H1 (cell line): ENCODE measurements around the gene CDH12. TPM values are rescaled to one million over a fixed set of nuclear protein-coding genes. Genes with fewer than 3 reads are reported as not detected.

Source experiments
- CTCF ChIA-PET: fragments of 300-600 bp; sonication (Branson Sonifier 250); formaldehyde crosslinking; loops from one replicate; lab custom pipeline; 2021; ENCODE audit not compliant: partially characterized antibody; lab: Charles Lee
- POLR2A ChIA-PET: fragments of 300-600 bp; sonication (Branson Sonifier 250); formaldehyde crosslinking; loops from one replicate; lab custom pipeline; 2021; ENCODE audit warnings: inconsistent platforms; ENCODE audit not compliant: partially characterized antibody; lab: Charles Lee
- DNase-seq, 2 experiments: peaks; one replicate each; pipeline versions ENCODE4 v3.0.0 to v3.0.0-alpha.2; 2010 to 2022; ENCODE audit warnings: low spot score in 2 of 2, low read depth in 1 of 2, mixed read lengths in 1 of 2
- FAIRE-seq: peaks from 2 replicates; lab custom pipeline; 2011; peaks lifted over from hg19 to GRCh38; lab: Jason Lieb, UNC
- H2AFZ ChIP-seq: 2 replicates; pipeline ENCODE4 v1.8.1; 2012; ENCODE audit warnings: low read length, inconsistent platforms
- H2AK5ac ChIP-seq: 2 replicates; pipeline ENCODE4 v1.6.1; 2013; ENCODE audit warnings: low read depth, low read length
- H2BK120ac ChIP-seq: replicated peaks from 2 replicates; pipeline ENCODE3; 2013; ENCODE audit warnings: low read depth, low read length, inconsistent platforms
- H2BK12ac ChIP-seq: 2 replicates; pipeline ENCODE4 v1.6.1; 2013; ENCODE audit warnings: low read depth, low read length
- H2BK15ac ChIP-seq: 2 replicates; pipeline ENCODE4 v1.6.1; 2013; ENCODE audit warnings: low read length
- H2BK20ac ChIP-seq: 2 replicates; pipeline ENCODE4 v1.6.1; 2013; ENCODE audit warnings: low read length
- H2BK5ac ChIP-seq: 2 replicates; pipeline ENCODE4 v1.6.1; 2013; ENCODE audit warnings: low read depth, low read length
- H3K14ac ChIP-seq: 2 replicates; pipeline ENCODE4 v1.6.1; 2013; ENCODE audit warnings: inconsistent platforms; ENCODE audit not compliant: insufficient read length
- H3K18ac ChIP-seq: 2 replicates; pipeline ENCODE4 v1.6.1; 2013; ENCODE audit warnings: low read length; ENCODE audit errors: extremely low read depth
- H3K23ac ChIP-seq: 2 replicates; pipeline ENCODE4 v1.6.1; 2013; ENCODE audit warnings: inconsistent platforms; ENCODE audit not compliant: insufficient read length
- H3K23me2 ChIP-seq: 2 replicates; pipeline ENCODE4 v1.6.1; 2013; ENCODE audit warnings: low read depth, low read length
- H3K27ac ChIP-seq: 2 replicates; pipeline ENCODE4 v1.6.1; 2011; ENCODE audit warnings: low read depth, low read length, inconsistent platforms
- H3K27me3 ChIP-seq, 4 experiments: replicated peaks in 1 of 4; 1 replicate in 1 of 4; 2 replicates in 3 of 4; pipeline versions ENCODE4 v1.6.1 to v1.8.1; 2011 to 2013; ENCODE audit warnings: low read length in 3 of 4, mild to moderate bottlenecking in 3 of 4, inconsistent platforms in 2 of 4, mixed read lengths in 2 of 4, moderate library complexity in 1 of 4; ENCODE audit not compliant: control insufficient read depth in 3 of 4, insufficient read depth in 3 of 4; ENCODE audit errors: extremely low read depth in 1 of 4
- H3K36me3 ChIP-seq, 4 experiments: 2 replicates each; pipeline versions ENCODE4 v1.6.1 to v1.8.1; 2011 to 2013; ENCODE audit warnings: mild to moderate bottlenecking in 4 of 4, low read length in 3 of 4, moderate library complexity in 2 of 4, control low read depth in 1 of 4, inconsistent platforms in 1 of 4; ENCODE audit not compliant: insufficient read depth in 4 of 4, control insufficient read depth in 2 of 4
- H3K4ac ChIP-seq: replicated peaks from 2 replicates; pipeline ENCODE3; 2013; ENCODE audit warnings: low read length, low read depth, mixed read lengths, inconsistent platforms; ENCODE audit not compliant: insufficient read length
- H3K4me1 ChIP-seq, 4 experiments: replicated peaks in 1 of 4; 1 replicate in 1 of 4; 2 replicates in 3 of 4; pipeline versions ENCODE4 v1.6.1 to v1.8.1; 2011 to 2013; ENCODE audit warnings: low read length in 3 of 4, inconsistent platforms in 2 of 4, mixed read lengths in 1 of 4; ENCODE audit not compliant: insufficient read depth in 4 of 4, control insufficient read depth in 3 of 4
- H3K4me2 ChIP-seq, 2 experiments: 2 replicates each; pipeline versions ENCODE4 v1.6.1 to v1.8.1; 2011 to 2013; ENCODE audit warnings: low read depth in 2 of 2, low read length in 2 of 2, control low read depth in 1 of 2, inconsistent platforms in 1 of 2, mild to moderate bottlenecking in 1 of 2; ENCODE audit not compliant: insufficient read depth in 1 of 2
- H3K4me3 ChIP-seq, 4 experiments: fragments of 200-600, 300-600 bp in 1 of 4; sonication (generic), shearing (Covaris generic), sonication (Bioruptor Twin) in 1 of 4; 2 replicates each; pipeline versions ENCODE4 v1.5.1 to v1.8.1; 2011 to 2016; ENCODE audit warnings: low read length in 4 of 4, low read depth in 3 of 4, control low read depth in 2 of 4, inconsistent platforms in 2 of 4, mild to moderate bottlenecking in 2 of 4, mixed read lengths in 1 of 4, moderate library complexity in 1 of 4; ENCODE audit not compliant: insufficient read depth in 2 of 4; ENCODE audit errors: extremely low read depth in 1 of 4
- H3K56ac ChIP-seq: replicated peaks from 2 replicates; pipeline ENCODE3; 2013; ENCODE audit warnings: low read depth, mild to moderate bottlenecking, mixed read lengths, low read length, inconsistent platforms; ENCODE audit not compliant: insufficient read length
- H3K79me1 ChIP-seq: 2 replicates; pipeline ENCODE4 v1.6.1; 2013; ENCODE audit warnings: low read depth, low read length, control low read depth
- H3K79me2 ChIP-seq, 2 experiments: 2 replicates each; pipeline versions ENCODE4 v1.6.1 to v1.8.1; 2012 to 2013; ENCODE audit warnings: low read length in 2 of 2, mild to moderate bottlenecking in 2 of 2, inconsistent platforms in 1 of 2; ENCODE audit not compliant: insufficient read depth in 2 of 2, control insufficient read depth in 1 of 2
- H3K9ac ChIP-seq, 4 experiments: replicated peaks in 1 of 4; 1 replicate in 1 of 4; 2 replicates in 3 of 4; pipeline versions ENCODE4 v1.6.1 to v1.8.1; 2011 to 2013; ENCODE audit warnings: low read depth in 3 of 4, low read length in 3 of 4, control low read depth in 2 of 4, mild to moderate bottlenecking in 2 of 4, moderate library complexity in 2 of 4, inconsistent platforms in 1 of 4; ENCODE audit errors: extremely low read depth in 1 of 4
- H3K9me3 ChIP-seq, 2 experiments: 2 replicates each; pipeline versions ENCODE4 v1.6.1 to v1.8.1; 2012 to 2013; ENCODE audit warnings: mild to moderate bottlenecking in 2 of 2, moderate library complexity in 2 of 2, control low read depth in 1 of 2, inconsistent platforms in 1 of 2, low read depth in 1 of 2, low read length in 1 of 2, mixed read lengths in 1 of 2; ENCODE audit not compliant: insufficient read depth in 2 of 2
- H4K20me1 ChIP-seq, 2 experiments: replicated peaks in 1 of 2; 2 replicates each; pipeline versions ENCODE3 to v1.8.1; 2011 to 2013; ENCODE audit warnings: inconsistent platforms in 2 of 2, low read length in 2 of 2, mild to moderate bottlenecking in 1 of 2; ENCODE audit not compliant: insufficient read depth in 2 of 2, control insufficient read depth in 1 of 2
- H4K5ac ChIP-seq: 2 replicates; pipeline ENCODE4 v1.6.1; 2013; ENCODE audit warnings: low read length, low read depth, mixed read lengths, inconsistent platforms; ENCODE audit not compliant: insufficient read length
- H4K8ac ChIP-seq: 2 replicates; pipeline ENCODE4 v1.8.0; 2013; ENCODE audit warnings: mild to moderate bottlenecking, moderate library complexity, low read length, inconsistent platforms; ENCODE audit not compliant: insufficient read depth; ENCODE audit errors: extremely low read depth
- H4K91ac ChIP-seq: replicated peaks from 2 replicates; pipeline ENCODE3; 2013; ENCODE audit warnings: low read length, mixed read lengths, inconsistent platforms; ENCODE audit not compliant: insufficient read length
- TAF7 ChIP-seq: optimal IDR thresholded peaks from 2 replicates; pipeline ENCODE3; 2011; ENCODE audit warnings: low read depth, mild to moderate bottlenecking, inconsistent platforms, low read length, moderate library complexity, borderline replicate concordance
- WGBS, 2 experiments: shearing (Covaris generic) in 1 of 2; methylation state at CpG; one replicate each; pipeline versions ENCODE4 v1.1.6 to v1.1.7; 2013 to 2015; ENCODE audit warnings: low lambda C conversion rate in 2 of 2, mixed read lengths in 2 of 2, inconsistent platforms in 1 of 2, low coverage in 1 of 2, missing lambda C conversion rate in 1 of 2; ENCODE audit not compliant: insufficient replicate concordance in 2 of 2, insufficient coverage in 1 of 2, insufficient read length in 1 of 2; ENCODE audit errors: extremely low coverage in 1 of 2, missing lambda C conversion rate in 1 of 2; 5-methylcytosine and 5-hydroxymethylcytosine counted together
- polyA plus RNA-seq, 7 experiments: library from polyadenylated mRNA; depleted of rRNA in 3 of 7; stranded (reverse) in 5 of 7; unstranded in 2 of 7; fragments of >200 nt in 5 of 7; fragments of 200-250 nt in 2 of 7; gene quantifications; 1 replicate in 5 of 7; 2 replicates in 1 of 7; 4 replicates in 1 of 7; pipeline versions ENCODE4 v1.2.1 to v1.2.3, GENCODE V29; 2011 to 2013; ENCODE audit warnings: missing spikeins in 2 of 7, mixed read lengths in 2 of 7
- total RNA-seq: library from RNA; stranded (reverse); fragmentation: NEBNext Ultra II Directional; extraction: Animal tissue kit (Norgen Biotek cat#: 25700); gene quantifications from 2 replicates; pipeline ENCODE4 v1.2.1, GENCODE V29; 2021

CDH12 gene
- total and polyA plus RNA-seq, 2 of the 8 experiments (the other 6 are each of a cell fraction or from before 2014, with no cell fraction given) = 0.03 TPM; not detected in 1

DNA sequence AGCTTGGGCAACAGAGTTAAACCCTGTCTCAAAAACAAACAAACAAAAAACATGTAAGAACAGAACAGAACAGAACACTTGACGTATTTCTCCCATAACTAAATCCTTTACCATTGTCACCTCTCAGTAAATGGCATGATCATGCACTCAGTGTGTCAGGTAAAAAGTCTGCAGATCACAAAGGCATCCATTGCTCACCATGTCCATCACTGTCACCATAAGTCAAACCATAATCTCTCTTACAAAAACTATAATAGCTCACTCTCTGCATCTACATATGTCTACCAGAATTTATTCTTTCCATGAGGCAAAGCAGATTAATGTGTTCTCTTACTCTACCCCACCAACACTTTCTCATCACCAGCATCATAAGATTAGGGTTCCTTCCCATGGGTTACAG, 387.5 kb downstream of the CDH12 start:
- Histone ChIP-seq H4K5ac (no peak overlapping the region), H3K23me2 (no peaks in the 10 kb centered on the region), H4K20me1 (no peaks in the 10 kb centered on the region), H3K9ac (no peak overlapping the region), H3K27ac (no peak overlapping the region), H2BK12ac (no peak overlapping the region), H3K79me2 (no peaks in the 10 kb centered on the region), H2AFZ (no peak overlapping the region), H2AK5ac (no peak overlapping the region), H3K14ac (no peak overlapping the region), H2BK5ac (no peak overlapping the region), H3K36me3 (no peaks in the 10 kb centered on the region), H2BK20ac (no peak overlapping the region), H3K23ac (no peak overlapping the region), H3K4ac (no peak overlapping the region), H3K4me1 (no peaks in the 10 kb centered on the region), H3K56ac (no peak overlapping the region), H2BK15ac (no peak overlapping the region), H3K18ac (no peak overlapping the region), H4K91ac (no peak overlapping the region), H2BK120ac (no peak overlapping the region), H4K8ac (no peak overlapping the region), H3K4me3 (no peak overlapping the region), H3K9me3 (no peaks in the 10 kb centered on the region), H3K27me3 (no peaks in the 10 kb centered on the region), H3K79me1 (no peaks in the 10 kb centered on the region), H3K4me2 (no peak overlapping the region)
- DNase-seq = no peak
- WGBS, 2 experiments = 94% methylated on average over 1 of the region's 1 CpG; no CpG with 5 or more reads in 1 of the 2 experiments
- FAIRE-seq = no peak
- ChIA-PET CTCF (no interaction called here), POLR2A (no interaction called here)
- no peak for TF ChIP-seq TAF7
